Neural cell (in vitro differentiated cells): ENCODE measurements around the gene IGIP.

Experiments
- CTCF ChIP-seq: fragments of 450-650 bp; IDR thresholded peaks from 2 replicates; pipeline ENCODE4 v1.5.1; 2014; ENCODE audit warnings: antibody characterized with exemption, mild to moderate bottlenecking, moderate library complexity; ENCODE audit not compliant: poor library complexity, severe bottlenecking
- MXI1 ChIP-seq: fragments of 450-650 bp; conservative IDR thresholded peaks from 2 replicates; pipeline ENCODE4 v1.6.1; 2014; ENCODE audit warnings: antibody characterized with exemption, mild to moderate bottlenecking; ENCODE audit not compliant: poor library complexity, severe bottlenecking
- POLR2AphosphoS5 ChIP-seq: IDR thresholded peaks from 2 replicates; pipeline ENCODE4 v1.6.1; 2012
- SMC3 ChIP-seq: fragments of 450-650 bp; conservative IDR thresholded peaks from 2 replicates; pipeline ENCODE4 v1.6.1; 2014; ENCODE audit warnings: antibody characterized with exemption, mild to moderate bottlenecking, moderate library complexity; ENCODE audit not compliant: poor library complexity
- TAF1 ChIP-seq: IDR thresholded peaks from 2 replicates; pipeline ENCODE4 v1.6.1; 2012; ENCODE audit warnings: low read depth

- TF ChIP-seq CTCF (no peak), MXI1 (no peak), POLR2AphosphoS5 (no peak), SMC3 (no peak), TAF1 (no peak)
Observed at GRCh38 chr5:140104100-140104499, 21.6 kb upstream of the IGIP start.
